SK-N-MC (cell line): ENCODE measurements around the gene ENTPD8.

Experiments used
- EZH2 ChIP-seq: fragments of 200-600 bp; sonication (generic); IDR thresholded peaks from one replicate; pipeline ENCODE4 v1.6.1; 2017; ENCODE audit warnings: antibody characterized with exemption
- POLR2AphosphoS5 ChIP-seq: IDR thresholded peaks from 2 replicates; pipeline ENCODE4 v1.6.1; 2012; ENCODE audit warnings: mild to moderate bottlenecking, low read depth, low read length, borderline replicate concordance

DNA sequence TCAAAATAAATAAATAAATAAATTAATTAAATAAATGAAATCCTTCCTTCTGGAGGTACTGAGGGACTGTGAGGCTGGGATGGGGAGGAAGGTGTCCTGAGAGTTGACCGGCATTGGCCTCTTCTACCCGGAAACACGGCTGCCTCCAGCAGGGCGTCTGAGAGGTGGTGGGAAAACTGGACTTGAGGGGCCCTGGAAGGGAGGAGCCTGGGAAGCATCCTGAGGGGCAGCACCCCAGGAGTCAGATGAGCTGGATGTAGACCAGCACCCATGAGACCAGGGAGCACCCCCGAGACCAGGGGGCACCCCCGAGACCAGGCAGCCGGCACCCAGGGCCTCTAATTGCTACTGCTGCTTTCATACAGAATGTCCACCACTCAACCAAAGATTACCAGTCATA lies 26.7 kb upstream of the ENTPD8 start:
- TF ChIP-seq EZH2 (no peak), POLR2AphosphoS5 (no peak)
